Transverse colon (tissue), 4 donors: ENCODE results near the gene RNF126. TPM values are rescaled to one million over a fixed set of nuclear protein-coding genes. Genes with fewer than 3 reads are reported as not detected.
A peak's percentile ranks its signal among the peaks of the same experiment; 100 is the strongest.
"Not testable (repeated sequence)": the region's sequence is repeated elsewhere in the genome, so short reads cannot be mapped to it uniquely, and the experiment has no call there.

Source experiments
- DNase-seq: peaks from one replicate; pipeline ENCODE4 v3.0.0-alpha.2; 2019
- H3K27ac ChIP-seq, 4 donors: fragments of 200-600 bp; sonication (generic); 2 replicates each; pipeline ENCODE4 v1.5.1; 2016 to 2018; ENCODE audit warnings: inconsistent platforms in 4 of 4
- H3K27me3 ChIP-seq: fragments of 200-600 bp; sonication (generic); 2 replicates; pipeline ENCODE4 v1.5.1; 2017; ENCODE audit warnings: inconsistent platforms
- H3K36me3 ChIP-seq, 4 donors: fragments of 200-600 bp; sonication (generic); 2 replicates each; pipeline ENCODE4 v1.5.1; 2017 to 2019; ENCODE audit warnings: inconsistent platforms in 4 of 4
- H3K4me1 ChIP-seq, 4 donors: fragments of 200-600 bp; sonication (generic); 2 replicates each; pipeline ENCODE4 v1.5.1; 2017 to 2020; ENCODE audit warnings: inconsistent platforms in 4 of 4
- H3K4me3 ChIP-seq, 4 donors: fragments of 200-600 bp; sonication (generic); 1 replicate in 1 of 4; 2 replicates in 3 of 4; pipeline versions ENCODE4 v1.5.1 to v1.6.1; 2017 to 2019; ENCODE audit warnings: inconsistent platforms in 4 of 4
- H3K9me3 ChIP-seq, 2 donors: fragments of 200-600 bp; sonication (generic); 2 replicates each; pipeline ENCODE4 v1.5.1; 2017 to 2019; ENCODE audit warnings: inconsistent platforms in 2 of 2
- EP300 ChIP-seq: sonication (generic); formaldehyde crosslinking; IDR thresholded peaks from one replicate; pipeline ENCODE4 v1.6.1; 2017; ENCODE audit warnings: antibody characterized with exemption, low read depth
- POLR2A ChIP-seq: fragments of 450-650 bp; IDR thresholded peaks from one replicate; pipeline ENCODE4 v1.6.1; 2016; ENCODE audit warnings: antibody characterized with exemption, mild to moderate bottlenecking, moderate library complexity
- POLR2AphosphoS5 ChIP-seq, 3 donors: sonication (generic); formaldehyde crosslinking; IDR thresholded peaks; one replicate each; pipeline ENCODE4 v1.6.1; 2016; ENCODE audit warnings: antibody characterized with exemption in 3 of 3
- WGBS, 2 donors: methylation state at CpG; one replicate each; pipeline ENCODE4 v1.1.5; 2018; ENCODE audit warnings: low coverage in 1 of 2; 5-methylcytosine and 5-hydroxymethylcytosine counted together
- in situ Hi-C, 4 donors: fragments of 200-750 bp; cut with MboI; loops; one replicate each; pipeline versions ENCODE4 v1.15.0 to v1.15.1; 2017; ENCODE audit warnings: low sequenced_read_pairs in 3 of 4, low pct_ligation_motif_present in 1 of 4, low pct_unique_long_range_greater_than_20kb in 1 of 4
- intact Hi-C: fragments of 100-400 bp; cut with DNase I; formaldehyde crosslinking; loops from one replicate; pipeline ENCODE4 v1.15.1; 2023; ENCODE audit warnings: low total_unique reads
- total RNA-seq, 4 donors: library from RNA; depleted of rRNA; stranded (reverse); fragments of >200 nt; gene quantifications; one replicate each; pipeline ENCODE4 v1.1.0, GENCODE V29; 2016
- TF ChIP-seq, protein P1 (sequence below), 5 experiments: fragments of 200-600 bp in 3 of 5; fragments of 450-650 bp in 2 of 5; sonication (generic) in 3 of 5; IDR thresholded peaks; 1 replicate in 2 of 5; 2 replicates in 3 of 5; pipeline ENCODE4 v1.5.1; 2016 to 2017; ENCODE audit warnings: antibody characterized with exemption in 5 of 5, inconsistent platforms in 3 of 5, mild to moderate bottlenecking in 2 of 5, moderate library complexity in 1 of 5

RNF126 gene
- total RNA-seq, 4 donors from 2014 or later, result 88.6 to 148 (median 102) TPM

DNA sequence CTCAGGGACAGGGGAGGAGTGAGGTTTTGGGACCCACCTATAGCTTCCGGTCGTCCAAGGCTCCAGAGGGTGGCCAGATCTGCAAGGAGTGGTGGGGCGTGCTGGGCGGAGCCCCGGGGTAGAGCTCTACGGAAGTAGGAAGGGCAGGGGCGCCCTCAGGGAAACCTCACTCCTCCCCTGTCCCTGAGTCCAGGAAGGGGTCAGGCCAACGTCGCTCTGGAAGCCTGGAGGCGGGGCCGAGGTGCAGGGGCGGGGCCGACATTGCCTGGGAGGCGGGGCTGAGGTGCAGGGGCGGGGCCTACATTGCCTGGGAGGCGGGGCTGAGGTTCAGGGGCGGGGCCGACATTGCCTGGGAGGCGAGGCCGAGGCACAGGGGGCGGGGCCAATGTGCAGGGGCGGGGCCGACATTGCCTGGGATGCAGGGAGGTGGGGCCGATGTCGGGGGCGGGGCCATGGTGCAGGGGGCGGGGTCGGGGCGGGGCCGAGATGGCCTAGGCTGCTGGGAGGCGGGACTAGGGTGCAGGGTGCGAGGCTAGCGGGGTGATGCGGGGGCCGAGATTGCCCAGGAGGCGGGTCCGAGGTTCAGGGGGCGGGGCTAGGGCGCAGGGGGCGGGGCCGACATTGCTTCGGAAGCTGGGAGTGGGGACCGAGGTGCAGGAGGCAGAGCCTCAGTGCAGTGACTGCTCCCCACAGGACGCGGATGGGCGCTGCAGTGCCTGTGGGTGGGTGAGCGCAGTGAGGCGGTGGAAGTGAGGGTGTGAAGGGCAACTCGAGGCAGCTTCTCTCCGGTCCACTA lies 40.8 kb upstream of the RNF126 start:
- Histone ChIP-seq H3K9me3 (no peaks in the 10 kb centered on the region), H3K4me1 (peaks cover 0 to 16% (median 2%) of the 10 kb centered on the region in 4 donors), H3K4me3 (peak overlapping the region in 2 of 4 donors; percentile 6 to 14), H3K27me3 (peaks cover 59% of the 10 kb centered on the region), H3K27ac (peak overlapping the region in 1 of 4 donors; percentile 15), H3K36me3 (no peaks in the 10 kb centered on the region)
- intact Hi-C loops, result no loop called here
- no peak for TF ChIP-seq EP300
- TF ChIP-seq, protein P1, sequence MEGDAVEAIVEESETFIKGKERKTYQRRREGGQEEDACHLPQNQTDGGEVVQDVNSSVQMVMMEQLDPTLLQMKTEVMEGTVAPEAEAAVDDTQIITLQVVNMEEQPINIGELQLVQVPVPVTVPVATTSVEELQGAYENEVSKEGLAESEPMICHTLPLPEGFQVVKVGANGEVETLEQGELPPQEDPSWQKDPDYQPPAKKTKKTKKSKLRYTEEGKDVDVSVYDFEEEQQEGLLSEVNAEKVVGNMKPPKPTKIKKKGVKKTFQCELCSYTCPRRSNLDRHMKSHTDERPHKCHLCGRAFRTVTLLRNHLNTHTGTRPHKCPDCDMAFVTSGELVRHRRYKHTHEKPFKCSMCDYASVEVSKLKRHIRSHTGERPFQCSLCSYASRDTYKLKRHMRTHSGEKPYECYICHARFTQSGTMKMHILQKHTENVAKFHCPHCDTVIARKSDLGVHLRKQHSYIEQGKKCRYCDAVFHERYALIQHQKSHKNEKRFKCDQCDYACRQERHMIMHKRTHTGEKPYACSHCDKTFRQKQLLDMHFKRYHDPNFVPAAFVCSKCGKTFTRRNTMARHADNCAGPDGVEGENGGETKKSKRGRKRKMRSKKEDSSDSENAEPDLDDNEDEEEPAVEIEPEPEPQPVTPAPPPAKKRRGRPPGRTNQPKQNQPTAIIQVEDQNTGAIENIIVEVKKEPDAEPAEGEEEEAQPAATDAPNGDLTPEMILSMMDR (IDR thresholded peaks at IDR 0.05), result no peak
- TF ChIP-seq POLR2AphosphoS5 (IDR thresholded peaks at IDR 0.05), result no peak
- no peak for TF ChIP-seq POLR2A
- peak; percentile 84 for DNase-seq
- in situ Hi-C loops, result no loop called here
- WGBS, 2 donors, result 11% methylated on average over 35 of the region's 50 CpGs; no CpG with 5 or more reads in 1 of the 2 donors

DNA sequence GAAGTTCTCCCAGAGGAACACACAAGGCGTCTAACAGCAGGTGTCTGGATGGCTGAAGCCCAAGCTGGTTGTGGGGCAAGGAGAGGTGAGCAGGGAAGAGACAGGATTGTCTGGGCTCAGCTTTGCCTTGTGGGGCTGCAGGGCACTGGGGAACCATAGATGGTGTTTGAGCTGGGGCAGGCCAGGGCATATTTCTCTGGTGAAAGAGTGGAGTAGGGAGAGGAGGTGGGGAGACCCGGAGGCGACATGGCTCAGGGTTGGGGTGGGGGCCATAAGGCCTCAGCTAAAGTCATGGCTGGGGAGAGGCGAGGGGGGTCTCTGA lies 40.3 kb upstream of the RNF126 start:
- peaks cover 56% of the 10 kb centered on the region for H3K27me3 ChIP-seq
- no peak for DNase-seq
- 23 to 38% methylated on average over 3 to 4 of the region's 4 CpGs for WGBS, 2 donors

DNA sequence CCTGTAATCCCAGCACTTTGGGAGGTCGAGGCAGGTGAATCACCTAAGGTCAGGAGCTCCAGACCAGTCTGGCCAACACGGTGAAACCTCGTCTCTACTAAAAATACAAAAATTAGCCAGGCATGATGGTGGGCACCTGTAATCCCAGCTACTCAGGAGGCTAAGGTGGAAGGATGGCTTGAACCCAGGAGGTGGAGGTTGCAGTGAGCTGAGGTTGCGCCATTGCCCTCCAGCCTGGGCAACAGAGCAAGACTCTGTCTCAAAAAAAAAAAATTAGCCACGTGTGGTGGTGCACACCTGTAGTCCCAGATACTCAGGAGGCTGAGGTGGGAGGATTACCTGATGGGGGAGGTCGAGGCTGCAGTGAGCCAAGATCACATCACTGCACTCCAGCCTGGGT lies 39.8 kb upstream of the RNF126 start:
- H3K27me3 ChIP-seq, result peaks cover 52% of the 10 kb centered on the region
- in situ Hi-C loops, H3K9me3 ChIP-seq, DNase-seq, intact Hi-C loops, H3K27ac ChIP-seq, H3K4me3 ChIP-seq, H3K36me3 ChIP-seq: not testable (repeated sequence)
- WGBS, 2 donors, result 67% methylated on average over 6 of the region's 6 CpGs; no CpG with 5 or more reads in 1 of the 2 donors
- H3K4me1 ChIP-seq, result peaks cover 0 to 12% (median 2%) of the 10 kb centered on the region in 4 donors

More for the DNA sequence above, 40.3 kb upstream of the RNF126 start:
- Histone ChIP-seq H3K4me1 (peaks cover 0 to 13% (median 2%) of the 10 kb centered on the region in 4 donors), H3K27ac (peak overlapping the region in 1 of 4 donors; percentile 15), H3K9me3 (no peaks in the 10 kb centered on the region), H3K4me3 (peak overlapping the region in 2 of 4 donors; percentile 6 to 14), H3K36me3 (no peaks in the 10 kb centered on the region)
- TF ChIP-seq, protein P1 (IDR thresholded peaks at IDR 0.05), result no peak
- TF ChIP-seq POLR2A (no peak), EP300 (no peak), POLR2AphosphoS5 (IDR thresholded peaks at IDR 0.05) (no peak)
- intact Hi-C loops (no loop called here), in situ Hi-C loops (no loop called here)

DNA sequence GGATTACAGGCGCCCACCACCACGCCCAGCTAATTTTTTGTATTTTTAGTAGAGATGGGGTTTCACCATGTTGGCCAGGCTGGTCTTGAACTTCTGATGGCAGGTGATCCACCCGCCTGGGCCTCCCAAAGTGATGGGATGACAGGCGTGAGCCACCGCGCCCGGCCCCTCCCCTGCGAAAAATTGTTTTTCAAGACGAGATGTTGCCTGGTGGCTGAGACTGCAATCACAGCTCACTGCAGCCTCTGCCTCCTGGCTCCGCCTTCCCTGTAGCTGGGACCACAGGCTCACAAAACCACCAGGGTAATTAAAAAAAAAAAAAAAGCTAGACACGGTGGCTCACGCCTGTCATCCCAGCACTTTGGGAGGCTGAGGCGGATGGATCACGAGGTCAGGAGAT lies 36.9 kb upstream of the RNF126 start:
- H3K4me1 ChIP-seq, in situ Hi-C loops, H3K9me3 ChIP-seq, H3K4me3 ChIP-seq, DNase-seq, H3K36me3 ChIP-seq, intact Hi-C loops, H3K27ac ChIP-seq: not testable (repeated sequence)
- H3K27me3 ChIP-seq, result peaks cover 42% of the 10 kb centered on the region
- WGBS, 2 donors, result 62 to 94% methylated on average over 2 to 14 of the region's 14 CpGs

DNA sequence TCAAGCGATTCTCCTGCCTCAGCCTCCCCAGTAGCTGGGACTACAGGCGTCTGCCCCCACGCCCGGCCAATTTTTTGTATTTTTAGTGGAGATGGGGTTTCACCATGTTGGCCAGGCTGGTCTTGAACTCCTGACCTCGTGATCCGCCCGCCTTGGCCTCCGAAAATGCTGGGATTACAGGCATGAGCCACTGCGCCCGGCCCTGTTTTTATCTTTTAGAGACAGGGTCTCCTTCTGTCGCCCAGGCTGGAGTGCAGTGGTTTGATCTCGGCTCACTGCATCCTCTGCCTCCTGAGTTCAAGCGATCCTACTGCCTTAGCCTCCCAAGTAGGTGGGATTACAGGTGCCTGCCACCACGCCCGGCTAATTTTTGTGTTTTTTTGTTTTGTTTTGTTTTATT lies 35.5 kb upstream of the RNF126 start:
- H3K36me3 ChIP-seq, in situ Hi-C loops, H3K27ac ChIP-seq, intact Hi-C loops, H3K9me3 ChIP-seq, H3K4me1 ChIP-seq, DNase-seq, H3K4me3 ChIP-seq: not testable (repeated sequence)
- peaks cover 35% of the 10 kb centered on the region for H3K27me3 ChIP-seq
- WGBS, 2 donors, result 88% methylated on average over 15 of the region's 15 CpGs; no CpG with 5 or more reads in 1 of the 2 donors
